IPS-18a (cell line): ENCODE data around the gene ARHGAP25.

Source experiments
- H3K27ac ChIP-seq: one replicate; pipeline ENCODE4 v1.5.1; 2013; ENCODE audit warnings: low read length
- H3K27me3 ChIP-seq: one replicate; pipeline ENCODE4 v1.6.1; 2013; ENCODE audit warnings: mild to moderate bottlenecking, low read length; ENCODE audit not compliant: control insufficient read depth, insufficient read depth
- H3K36me3 ChIP-seq: one replicate; pipeline ENCODE4 v1.6.1; 2013; ENCODE audit warnings: low read depth, low read length; ENCODE audit not compliant: control insufficient read depth
- H3K4me1 ChIP-seq: one replicate; pipeline ENCODE4 v1.6.1; 2013; ENCODE audit warnings: low read depth, low read length; ENCODE audit not compliant: control insufficient read depth
- H3K4me3 ChIP-seq: one replicate; pipeline ENCODE4 v1.5.1; 2013; ENCODE audit warnings: low read length
- H3K9ac ChIP-seq: one replicate; pipeline ENCODE4 v1.6.1; 2013; ENCODE audit warnings: mild to moderate bottlenecking, low read length, moderate library complexity
- H3K9me3 ChIP-seq: one replicate; pipeline ENCODE4 v1.6.1; 2013; ENCODE audit warnings: low read depth, low read length; ENCODE audit not compliant: control insufficient read depth

The ARHGAP25 gene

GRCh38 chr2:68861330-68861729 lies 126.7 kb downstream of the ARHGAP25 start:
- Histone ChIP-seq H3K9me3 (no peaks in the 10 kb centered on the region), H3K4me3 (no peak overlapping the region), H3K36me3 (no peaks in the 10 kb centered on the region), H3K27me3 (no peaks in the 10 kb centered on the region), H3K27ac (no peak overlapping the region), H3K4me1 (peaks cover 8% of the 10 kb centered on the region), H3K9ac (no peak overlapping the region)

- H3K9me3 ChIP-seq: no peaks in the 10 kb centered on the region
- no peak overlapping the region for H3K9ac ChIP-seq
- H3K36me3 ChIP-seq: no peaks in the 10 kb centered on the region
- H3K4me3 ChIP-seq: no peak overlapping the region
- peaks cover 8% of the 10 kb centered on the region for H3K4me1 ChIP-seq
- no peak overlapping the region for H3K27ac ChIP-seq
- H3K27me3 ChIP-seq: no peaks in the 10 kb centered on the region
These were observed 128.3 kb downstream of the ARHGAP25 start for GRCh38 chr2:68862889-68863288.

DNA sequence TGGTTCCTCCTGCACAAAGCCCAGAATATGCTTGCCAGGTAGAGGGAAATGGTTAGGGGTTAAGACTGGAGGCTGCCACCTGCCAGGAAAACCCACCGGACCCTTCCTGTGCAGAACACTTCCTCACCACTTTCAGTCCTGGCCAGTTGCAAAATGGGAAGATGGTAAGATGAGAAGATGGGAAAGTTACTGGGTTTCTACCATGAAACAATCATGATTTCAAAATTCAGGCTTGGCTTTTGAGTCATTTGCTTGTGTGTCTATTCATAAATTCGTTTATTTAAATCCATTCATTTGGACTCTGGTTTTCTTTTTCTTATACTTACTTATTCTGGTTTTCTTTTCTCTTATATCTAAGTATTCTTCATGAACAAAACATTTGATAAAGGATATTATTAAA lies 129.4 kb downstream of the ARHGAP25 start:
- Histone ChIP-seq H3K27me3 (no peaks in the 10 kb centered on the region), H3K9ac (no peak overlapping the region), H3K4me1 (peaks cover 3% of the 10 kb centered on the region), H3K36me3 (no peaks in the 10 kb centered on the region), H3K4me3 (no peak overlapping the region), H3K9me3 (no peaks in the 10 kb centered on the region), H3K27ac (no peak overlapping the region)

GRCh38 chr2:68865108-68865507 lies 130.5 kb downstream of the ARHGAP25 start:
- Histone ChIP-seq H3K27ac (no peak overlapping the region), H3K4me3 (no peak overlapping the region), H3K4me1 (peaks cover 3% of the 10 kb centered on the region), H3K36me3 (no peaks in the 10 kb centered on the region), H3K27me3 (no peaks in the 10 kb centered on the region), H3K9me3 (no peaks in the 10 kb centered on the region), H3K9ac (no peak overlapping the region)

DNA sequence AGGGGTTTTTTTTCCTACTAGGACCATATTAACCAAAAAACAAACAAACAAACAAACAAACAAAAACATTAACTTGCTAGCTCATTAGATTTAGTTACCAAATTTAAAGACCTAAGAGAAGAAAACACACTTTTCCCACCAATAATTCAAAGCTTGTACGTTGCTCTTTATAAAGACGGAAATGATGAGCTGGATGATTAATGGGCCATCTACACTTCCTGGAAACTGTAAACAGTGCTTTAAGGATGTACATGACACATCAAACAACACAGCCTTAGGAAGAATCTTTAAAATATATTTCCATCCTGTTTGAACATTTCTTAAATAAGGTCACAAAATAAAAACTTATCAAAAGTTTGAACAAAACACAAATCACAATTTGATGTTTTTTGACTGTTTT lies 135.6 kb downstream of the ARHGAP25 start:
- Histone ChIP-seq H3K9ac (no peak overlapping the region), H3K9me3 (no peaks in the 10 kb centered on the region), H3K4me1 (no peaks in the 10 kb centered on the region), H3K27ac (no peak overlapping the region), H3K36me3 (no peaks in the 10 kb centered on the region), H3K27me3 (no peaks in the 10 kb centered on the region), H3K4me3 (no peak overlapping the region)

- Histone ChIP-seq H3K27me3 (no peaks in the 10 kb centered on the region), H3K4me1 (no peaks in the 10 kb centered on the region), H3K9me3 (no peaks in the 10 kb centered on the region), H3K9ac (no peak within 1 kb of the TSS), H3K27ac (no peak within 1 kb of the TSS), H3K4me3 (no peak within 1 kb of the TSS), H3K36me3 (no peaks in the 10 kb centered on the region)
These were observed 136.7 kb downstream of the ARHGAP25 start, which contains the start of gene BMP10 for GRCh38 chr2:68871159-68871764. Gene BMP10, minus strand, starts transcription at chr2:68871397. Its CDS starts 39 bp downstream, at chr2:68871358.
